HL-60 (cell line): ENCODE data around the gene NAXE.

ENCODE experiments used
- POLR2AphosphoS5 ChIP-seq: IDR thresholded peaks from 2 replicates; pipeline ENCODE4 v1.6.1; 2012; ENCODE audit warnings: low read depth
- TF ChIP-seq, protein P1 (sequence below): IDR thresholded peaks from one replicate; pipeline ENCODE4 v1.5.1; 2011; ENCODE audit warnings: low read length, control low read depth, inconsistent platforms; ENCODE audit not compliant: insufficient read depth

- no peak for TF ChIP-seq POLR2AphosphoS5
- TF ChIP-seq, protein P1, sequence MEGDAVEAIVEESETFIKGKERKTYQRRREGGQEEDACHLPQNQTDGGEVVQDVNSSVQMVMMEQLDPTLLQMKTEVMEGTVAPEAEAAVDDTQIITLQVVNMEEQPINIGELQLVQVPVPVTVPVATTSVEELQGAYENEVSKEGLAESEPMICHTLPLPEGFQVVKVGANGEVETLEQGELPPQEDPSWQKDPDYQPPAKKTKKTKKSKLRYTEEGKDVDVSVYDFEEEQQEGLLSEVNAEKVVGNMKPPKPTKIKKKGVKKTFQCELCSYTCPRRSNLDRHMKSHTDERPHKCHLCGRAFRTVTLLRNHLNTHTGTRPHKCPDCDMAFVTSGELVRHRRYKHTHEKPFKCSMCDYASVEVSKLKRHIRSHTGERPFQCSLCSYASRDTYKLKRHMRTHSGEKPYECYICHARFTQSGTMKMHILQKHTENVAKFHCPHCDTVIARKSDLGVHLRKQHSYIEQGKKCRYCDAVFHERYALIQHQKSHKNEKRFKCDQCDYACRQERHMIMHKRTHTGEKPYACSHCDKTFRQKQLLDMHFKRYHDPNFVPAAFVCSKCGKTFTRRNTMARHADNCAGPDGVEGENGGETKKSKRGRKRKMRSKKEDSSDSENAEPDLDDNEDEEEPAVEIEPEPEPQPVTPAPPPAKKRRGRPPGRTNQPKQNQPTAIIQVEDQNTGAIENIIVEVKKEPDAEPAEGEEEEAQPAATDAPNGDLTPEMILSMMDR: no peak
Measured at GRCh38 chr1:156581661-156582387, 9.8 kb upstream of the NAXE start.
